Skin of body (tissue), 2 donors: ENCODE data around the gene KRT79. TPM values are rescaled to one million over a fixed set of nuclear protein-coding genes. Genes with fewer than 3 reads are reported as not detected.
A peak's percentile ranks its signal among the peaks of the same experiment; 100 is the strongest.
"Not testable (repeated sequence)": the region's sequence is repeated elsewhere in the genome, so short reads cannot be mapped to it uniquely, and the experiment has no call there.

Experiments
- DNase-seq: peaks from one replicate; lab custom pipeline; 2025; lab: John Stamatoyannopoulos, UW
- total RNA-seq: library from RNA; depleted of rRNA; stranded (reverse); fragments of >200 nt; gene quantifications from one replicate; pipeline ENCODE4 v1.2.3, GENCODE V29; 2014

The KRT79 gene
- 68.7 TPM for total RNA-seq

GRCh38 chr12:52833922-52834726 is at the start of gene KRT79:
TSS of gene KRT79 (minus strand) at chr12:52834311. CDS start at chr12:52834260, 51 bp downstream.
- no peak for DNase-seq

DNA sequence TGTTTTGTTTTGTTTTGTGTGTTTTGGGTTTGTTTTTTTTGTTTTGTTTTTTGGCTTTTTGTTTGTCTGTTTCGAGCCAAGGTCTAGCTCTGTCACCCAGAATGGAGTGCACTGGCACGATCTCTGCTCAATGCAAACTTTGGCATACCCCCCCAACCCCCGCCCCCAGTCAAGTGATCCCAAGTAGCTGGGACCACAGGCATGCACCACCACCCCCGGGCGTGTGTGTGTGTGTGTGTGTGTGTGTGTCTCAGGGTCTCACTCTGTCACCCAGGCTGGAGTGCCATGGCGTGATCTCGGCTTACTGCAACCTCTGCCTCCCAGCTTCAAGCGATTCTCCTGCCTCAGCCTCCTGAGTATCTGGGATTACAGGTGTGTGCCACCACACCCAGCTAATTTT is 46.4 kb upstream of the KRT79 start:
- not testable (repeated sequence) for DNase-seq

- DNase-seq, result peak; percentile 75
Observed at GRCh38 chr12:52879394-52880351, 45.6 kb upstream of the KRT79 start.

GRCh38 chr12:52878507-52879393 is 44.6 kb upstream of the KRT79 start:
- no peak for DNase-seq

GRCh38 chr12:52877242-52877641 is 43.1 kb upstream of the KRT79 start:
- DNase-seq, result no peak

DNA sequence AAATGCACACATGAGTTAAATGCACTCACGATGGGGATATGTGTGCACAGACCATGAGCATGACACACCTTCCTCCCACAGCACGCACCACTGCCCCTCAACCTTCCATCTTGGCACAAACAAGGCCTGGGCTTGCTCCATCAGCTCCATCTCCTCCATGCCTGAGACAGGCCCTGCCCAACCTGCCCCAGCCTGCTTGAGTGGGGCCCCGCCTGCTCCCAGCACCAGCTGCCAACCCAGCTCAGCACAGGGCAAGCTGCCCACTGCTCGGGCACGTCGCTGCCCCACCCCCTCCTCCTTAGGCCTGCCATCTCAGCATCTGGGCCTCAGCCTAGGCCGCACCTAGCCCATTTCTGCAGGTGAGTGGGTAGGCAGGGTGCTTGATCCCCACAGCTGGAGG is 42.3 kb upstream of the KRT79 start:
- DNase-seq, result no peak

DNA sequence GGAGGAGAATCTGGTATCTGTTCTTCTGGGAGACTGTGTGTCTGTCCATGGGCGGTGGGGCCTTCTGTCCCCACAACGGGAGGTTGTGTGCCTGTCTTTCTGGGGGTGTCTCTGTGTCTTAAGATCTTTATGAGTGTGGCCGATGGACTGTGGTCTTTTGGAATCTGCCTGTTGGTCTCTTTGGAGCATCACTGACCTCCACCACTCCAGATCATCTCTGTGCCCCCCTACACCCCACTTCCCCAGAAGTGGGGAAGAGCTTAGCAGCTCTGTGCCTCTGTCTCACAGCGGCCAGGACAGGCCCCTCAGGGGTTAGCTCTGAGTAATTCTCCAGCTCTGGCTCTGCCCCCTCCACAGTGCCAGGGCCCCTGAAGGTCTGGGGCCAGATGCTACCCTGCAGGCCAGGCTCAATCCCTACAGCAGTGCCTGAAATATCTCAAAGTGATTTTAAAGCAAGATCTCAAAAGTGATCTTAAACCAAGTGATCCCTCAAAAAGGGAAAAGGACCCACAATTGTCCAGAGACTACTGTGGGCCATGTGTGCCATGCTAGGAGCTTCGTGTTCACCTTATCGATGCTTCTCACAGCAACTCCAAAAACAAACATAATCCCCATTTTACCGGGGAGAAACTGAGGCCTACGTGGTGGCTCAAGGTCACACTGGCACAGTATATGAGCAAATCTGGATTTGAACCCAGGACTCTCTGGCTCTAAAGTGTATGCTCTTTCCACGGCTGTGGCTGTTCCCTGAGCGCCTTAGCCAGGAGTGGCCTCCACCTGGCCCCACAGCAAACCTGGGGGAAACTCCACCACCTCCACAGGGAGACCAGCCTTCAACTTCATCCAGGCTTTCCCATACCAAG is 40.7 kb upstream of the KRT79 start:
- DNase-seq, result no peak

DNA sequence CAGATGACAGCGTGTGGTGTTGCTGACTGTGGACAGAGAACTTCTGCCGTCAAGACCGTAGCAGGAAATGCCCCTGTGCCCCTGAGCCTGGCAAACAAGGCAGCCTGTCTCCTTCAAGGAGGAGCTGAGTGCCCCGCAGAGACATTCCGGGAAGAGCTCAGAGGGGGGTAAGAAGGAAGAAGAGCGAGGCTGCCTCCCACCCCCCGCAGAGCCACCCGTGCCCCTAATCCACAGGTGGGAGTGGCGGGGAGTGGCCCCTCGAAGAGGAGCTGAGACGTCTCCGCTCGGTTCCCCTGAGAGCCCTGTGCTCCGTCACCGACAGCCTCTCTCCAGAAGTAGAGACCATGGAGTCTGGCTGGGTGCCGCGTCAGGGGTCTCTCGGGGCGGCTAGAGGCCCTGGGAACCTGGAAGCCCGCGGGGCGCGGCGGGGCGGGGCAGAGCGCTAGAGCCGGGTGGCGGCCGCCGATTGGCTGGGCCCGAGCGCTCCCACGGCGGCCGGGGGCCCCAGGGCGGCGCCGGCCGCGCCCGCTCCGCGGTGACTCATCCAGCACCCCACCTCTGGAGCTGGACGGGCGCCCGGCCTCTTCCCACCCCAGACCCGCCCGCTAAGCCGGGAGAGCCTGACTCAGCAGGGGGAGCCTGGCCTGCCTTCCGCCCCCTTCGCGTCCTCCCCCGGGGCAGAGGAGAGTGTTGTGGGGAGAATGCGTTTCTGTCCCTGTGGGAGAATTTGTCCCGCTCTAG is 39.9 kb upstream of the KRT79 start:
- peak; percentile 66 for DNase-seq

GRCh38 chr12:52873513-52873831 is 39.4 kb upstream of the KRT79 start:
- DNase-seq, result no peak

DNA sequence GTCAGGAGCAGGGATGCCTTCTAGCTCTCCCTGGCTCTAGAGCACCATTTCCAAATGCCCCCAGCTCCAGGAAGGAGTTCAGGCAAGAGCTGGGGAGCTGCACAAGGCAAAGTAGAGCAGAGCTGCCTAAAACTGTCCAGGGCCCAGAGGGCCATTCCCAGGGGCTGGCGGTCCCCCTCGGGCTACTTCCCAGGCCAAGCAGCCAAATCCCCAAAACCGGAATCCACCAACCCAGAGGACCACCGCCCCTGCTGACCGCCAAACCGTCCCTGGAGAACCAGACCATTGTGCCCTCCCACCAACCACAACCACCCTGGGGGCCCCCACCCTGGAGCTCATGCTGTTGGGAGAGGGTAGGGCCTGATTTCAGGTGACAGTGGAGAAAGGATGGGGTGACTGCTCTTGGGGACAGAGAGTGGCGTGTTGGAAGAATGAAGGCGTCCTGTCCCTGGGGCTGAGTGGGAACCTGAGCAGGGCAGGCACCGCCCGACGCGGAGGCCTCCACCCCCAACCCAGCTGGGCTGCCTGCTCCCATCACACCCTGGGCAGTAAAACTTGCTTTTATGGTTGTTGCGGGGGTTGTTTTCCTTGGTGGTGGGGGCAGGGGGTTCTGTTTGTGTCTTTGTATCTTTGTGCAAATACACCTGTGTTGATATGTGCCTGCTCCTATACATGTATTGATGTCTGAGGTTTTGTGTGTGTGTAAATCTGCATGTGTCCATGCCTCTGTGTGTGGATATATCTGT is 38.7 kb upstream of the KRT79 start:
- no peak for DNase-seq

GRCh38 chr12:52871291-52872039 is 37.4 kb upstream of the KRT79 start:
- peak; percentile 79 for DNase-seq

DNA sequence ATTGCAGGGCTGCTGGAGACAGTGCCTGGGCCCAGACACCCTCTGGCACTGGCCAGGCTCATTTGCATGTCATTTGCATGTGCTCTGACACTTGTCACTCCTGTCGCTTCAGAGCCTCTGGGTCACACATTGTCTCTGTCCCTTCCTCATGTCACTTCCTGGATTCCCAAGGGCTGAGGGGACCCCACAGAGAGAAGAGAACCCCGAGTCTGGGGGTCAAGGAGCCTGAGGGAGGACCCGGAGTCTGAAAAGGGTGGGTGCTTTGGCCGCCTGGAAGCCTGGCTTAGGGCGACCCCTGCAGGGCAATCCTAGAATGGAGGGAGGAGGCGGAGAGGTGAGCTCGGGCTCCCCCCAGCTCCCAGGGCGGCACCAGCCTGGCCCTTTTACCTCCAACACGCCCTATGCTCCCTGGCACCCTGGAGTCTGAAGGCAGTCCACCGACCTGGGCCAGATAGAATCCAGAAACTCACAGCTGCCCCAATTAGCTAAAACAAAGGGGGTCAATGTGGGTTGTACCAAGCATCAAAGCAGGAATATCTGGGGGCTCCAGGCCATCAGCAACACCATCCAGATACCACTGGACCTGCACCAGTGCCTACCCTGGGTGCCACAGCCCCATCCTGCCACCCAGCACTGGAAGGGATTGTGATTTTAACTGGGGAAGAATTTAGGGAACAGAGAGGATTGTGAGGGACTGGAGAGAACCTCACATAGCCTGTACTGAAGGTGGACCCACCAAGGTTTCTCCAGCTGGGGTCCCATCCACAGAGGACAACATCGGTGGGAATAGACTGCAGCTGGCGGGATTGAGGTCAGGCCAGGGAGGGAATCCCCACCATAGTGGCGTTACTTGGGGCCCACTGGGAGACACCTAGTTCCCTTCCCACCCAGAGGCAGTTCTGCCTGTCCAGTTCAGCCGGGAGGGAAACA is 36.5 kb upstream of the KRT79 start:
- no peak for DNase-seq

- DNase-seq, result peak; percentile 36
Observed at GRCh38 chr12:52867642-52868041, 33.5 kb upstream of the KRT79 start.

GRCh38 chr12:52867152-52867551 is 33.0 kb upstream of the KRT79 start:
- DNase-seq, result no peak

DNA sequence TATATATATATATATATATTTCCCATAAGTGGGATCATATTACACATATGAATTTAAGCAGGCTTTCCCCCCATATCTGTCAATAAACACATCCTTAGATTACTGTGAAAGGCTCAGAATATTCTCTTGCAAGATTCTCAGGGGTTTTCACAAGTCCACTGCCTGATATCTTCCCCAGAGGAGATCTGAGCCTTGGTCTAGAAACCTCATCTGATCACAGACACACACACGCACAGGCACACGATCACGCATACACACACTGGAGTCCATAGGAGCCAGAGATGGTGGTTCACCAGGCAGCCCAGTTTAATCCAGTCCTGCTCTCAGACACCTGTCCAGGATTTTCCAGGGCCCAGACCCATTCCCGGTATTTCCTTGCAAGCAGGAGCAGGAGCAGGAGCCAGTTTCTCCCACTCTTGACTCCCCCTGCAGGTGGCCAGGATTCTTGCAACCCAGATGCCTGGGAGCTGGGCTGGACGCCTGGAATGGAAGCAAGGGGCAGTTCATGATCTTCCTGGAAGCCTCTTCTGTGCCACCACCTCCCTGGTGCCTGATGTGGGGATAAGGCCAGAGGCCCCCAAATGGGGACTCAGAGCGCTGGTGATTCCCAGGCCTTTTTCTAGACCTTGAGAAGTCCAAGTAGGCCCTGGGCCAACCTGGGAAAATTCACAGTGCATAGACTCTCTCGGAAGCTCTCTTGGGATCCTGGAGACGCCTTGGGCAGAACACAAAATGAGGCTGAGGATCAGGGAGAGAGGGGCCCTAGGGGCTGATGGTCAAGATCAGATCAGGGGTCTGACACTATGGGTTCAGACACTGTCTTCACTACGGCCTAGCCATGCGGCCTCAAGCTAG is 31.2 kb upstream of the KRT79 start:
- DNase-seq, result peak; percentile 43

GRCh38 chr12:52862023-52862422 is 27.9 kb upstream of the KRT79 start:
- no peak for DNase-seq
